AG09309 (cell line): Measurements from ENCODE around the gene SMG1.
"Not testable (repeated sequence)": the region's sequence is repeated elsewhere in the genome, so short reads cannot be mapped to it uniquely, and the experiment has no call there.

ENCODE experiments used
- DNase-seq: peaks from one replicate; pipeline ENCODE4 v3.0.0-alpha.2; 2010; ENCODE audit warnings: low read depth
- H3K4me3 ChIP-seq: 2 replicates; pipeline ENCODE4 v1.5.1; 2011; ENCODE audit warnings: mild to moderate bottlenecking, low read depth, low read length, moderate library complexity; ENCODE audit not compliant: control insufficient read depth
- CTCF ChIP-seq: IDR thresholded peaks from 2 replicates; pipeline ENCODE4 v1.5.1; 2011; ENCODE audit warnings: mild to moderate bottlenecking, low read depth, low read length, inconsistent platforms; ENCODE audit not compliant: insufficient read depth, control insufficient read depth; ENCODE audit errors: missing control alignments

The SMG1 gene

GRCh38 chr16:18788828-18789514, 137.2 kb downstream of the SMG1 start:
- DNase-seq, result no peak
- H3K4me3 ChIP-seq, result peak overlapping the region; percentile 58
- no peak for TF ChIP-seq CTCF

- H3K4me3 ChIP-seq, result no peak overlapping the region
- DNase-seq, result no peak
These were observed 141.1 kb downstream of the SMG1 start for GRCh38 chr16:18784917-18785623.

GRCh38 chr16:18783430-18784341, 142.5 kb downstream of the SMG1 start:
- no peak for DNase-seq
- no peak overlapping the region for H3K4me3 ChIP-seq
- no peak for TF ChIP-seq CTCF

More at GRCh38 chr16:18784917-18785623, 141.1 kb downstream of the SMG1 start:
- TF ChIP-seq CTCF, result no peak

- no peak for DNase-seq
- no peak overlapping the region for H3K4me3 ChIP-seq
- no peak for TF ChIP-seq CTCF
These were observed 143.3 kb downstream of the SMG1 start for GRCh38 chr16:18782697-18783429.

- not testable (repeated sequence) for DNase-seq, H3K4me3 ChIP-seq
These were observed 145.0 kb downstream of the SMG1 start for GRCh38 chr16:18781232-18781631.

- DNase-seq, H3K4me3 ChIP-seq: not testable (repeated sequence)
These were observed 145.7 kb downstream of the SMG1 start for GRCh38 chr16:18780460-18781026.

- not testable (repeated sequence) for DNase-seq, H3K4me3 ChIP-seq
These were observed 148.5 kb downstream of the SMG1 start for GRCh38 chr16:18777664-18778063.

- not testable (repeated sequence) for H3K4me3 ChIP-seq, DNase-seq
These were observed 149.9 kb downstream of the SMG1 start for GRCh38 chr16:18776334-18776733.

GRCh38 chr16:18774651-18775050, 151.6 kb downstream of the SMG1 start:
- not testable (repeated sequence) for DNase-seq

GRCh38 chr16:18772171-18772570, 154.0 kb downstream of the SMG1 start:
- not testable (repeated sequence) for DNase-seq, H3K4me3 ChIP-seq

More at GRCh38 chr16:18774651-18775050, 151.6 kb downstream of the SMG1 start:
- not testable (repeated sequence) for H3K4me3 ChIP-seq

- H3K4me3 ChIP-seq, DNase-seq: not testable (repeated sequence)
These were observed 155.8 kb downstream of the SMG1 start for GRCh38 chr16:18770336-18770962.
